Mesangial cell (primary cell): ENCODE measurements around the gene BLVRA. TPM values are rescaled to one million over a fixed set of nuclear protein-coding genes. Genes with fewer than 3 reads are reported as not detected.

ENCODE experiments used
- total RNA-seq: library from RNA; depleted of rRNA; stranded (reverse); fragments of >200 nt; gene quantifications from 2 replicates; pipeline ENCODE4 v1.2.3, GENCODE V29; 2015

Gene BLVRA, protein sequence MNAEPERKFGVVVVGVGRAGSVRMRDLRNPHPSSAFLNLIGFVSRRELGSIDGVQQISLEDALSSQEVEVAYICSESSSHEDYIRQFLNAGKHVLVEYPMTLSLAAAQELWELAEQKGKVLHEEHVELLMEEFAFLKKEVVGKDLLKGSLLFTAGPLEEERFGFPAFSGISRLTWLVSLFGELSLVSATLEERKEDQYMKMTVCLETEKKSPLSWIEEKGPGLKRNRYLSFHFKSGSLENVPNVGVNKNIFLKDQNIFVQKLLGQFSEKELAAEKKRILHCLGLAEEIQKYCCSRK
- total RNA-seq, result 28.9 and 40.1 TPM in 2 replicates

DNA sequence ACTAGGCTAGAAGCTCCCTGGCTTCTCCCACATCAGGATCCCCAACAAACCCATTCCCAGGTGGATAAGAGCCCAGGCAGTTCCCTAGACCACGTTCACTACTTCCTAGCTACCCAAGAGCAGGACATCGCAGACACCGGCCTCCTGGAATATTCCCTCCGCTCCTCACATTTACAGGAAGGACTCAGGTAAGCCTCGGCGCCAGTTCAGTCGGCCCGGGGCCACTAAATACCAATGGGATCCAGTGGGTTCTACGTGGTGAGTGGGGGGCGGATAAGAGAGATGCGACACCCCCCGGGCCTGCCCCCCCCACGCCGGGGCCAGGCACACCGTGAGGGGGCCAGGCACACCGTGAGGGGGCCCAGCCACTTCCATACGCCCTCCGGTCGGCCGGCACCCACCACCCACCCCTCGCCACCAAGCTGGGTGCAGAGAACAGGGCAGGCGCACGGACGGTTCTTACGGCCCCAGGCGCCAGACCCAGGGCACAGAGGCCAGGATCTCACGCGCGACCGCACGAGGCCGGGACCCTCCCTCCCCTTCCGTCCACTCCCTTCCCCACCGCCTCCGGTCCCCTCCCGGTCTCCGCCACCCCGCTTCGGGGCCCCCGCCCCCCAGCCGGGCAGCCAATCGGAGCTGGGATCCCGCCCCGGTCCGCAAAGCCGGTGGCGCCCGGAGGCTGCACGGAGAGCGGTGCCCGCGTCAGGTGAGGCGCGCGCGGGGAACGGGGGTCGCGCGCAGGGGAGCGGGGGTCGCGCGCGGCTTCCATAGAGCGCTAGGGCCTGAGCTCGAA lies at the start of gene BLVRA:
Gene BLVRA (plus strand): TSS at position 652 of the 793 bp plus-strand sequence. CDS start 12,479 bp downstream, outside the sequence.

DNA sequence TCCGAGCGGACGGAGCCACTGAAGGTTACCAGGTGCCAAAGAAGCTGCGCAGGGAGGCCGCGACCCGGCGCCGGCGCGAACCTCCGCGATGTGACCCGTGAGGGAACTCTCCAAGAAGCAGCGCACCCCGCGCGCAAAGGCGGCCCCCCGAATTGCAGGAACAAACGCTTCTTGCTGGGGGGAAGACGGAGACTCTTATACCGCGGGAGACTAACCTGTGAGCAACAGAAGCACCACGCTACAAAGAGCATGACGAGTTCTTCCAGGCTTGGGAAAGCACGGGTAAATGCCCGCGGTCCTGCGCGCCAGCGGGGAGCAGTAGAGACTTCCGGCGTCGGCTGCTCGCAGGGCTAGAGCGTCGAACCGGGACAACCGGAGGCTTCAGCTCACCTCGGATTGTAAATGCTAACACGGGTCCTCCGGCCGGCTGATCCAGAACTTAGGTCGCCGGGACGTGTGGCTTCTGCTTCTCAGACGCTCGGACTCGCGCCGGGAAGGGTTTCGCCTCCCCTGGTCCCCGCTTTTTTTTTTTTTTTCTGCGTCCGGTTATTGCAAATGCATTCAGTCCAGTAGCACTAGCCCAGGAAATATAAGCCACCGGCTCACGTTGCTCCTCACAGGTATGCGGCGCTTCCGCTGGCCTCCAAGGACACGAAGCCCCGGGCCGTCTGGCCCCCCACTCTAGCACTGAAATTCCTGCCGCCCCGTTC lies 29.1 kb upstream of the BLVRA start, which contains the start of gene COA1:
Gene COA1 (minus strand): TSS at position 310 of the 710 bp plus-strand sequence. CDS start 80,909 bp downstream, outside the sequence.

Other genes with a start within 250 kb of the BLVRA start
- gene STK17A, start 175.6 kb upstream of the BLVRA start, total RNA-seq, result 18.5 and 27.7 TPM in 2 replicates
- gene COA1, start 29.2 kb upstream of the BLVRA start, total RNA-seq, result 45.4 and 54.4 TPM in 2 replicates
- gene MRPS24, start 110.8 kb downstream of the BLVRA start, total RNA-seq, result 131 and 181 TPM in 2 replicates
- 14.5 and 19.8 TPM in 2 replicates for gene URGCP, start 147.9 kb downstream of the BLVRA start, total RNA-seq
- gene UBE2D4, start 167.8 kb downstream of the BLVRA start, total RNA-seq, result 16.0 and 19.6 TPM in 2 replicates
- gene SPDYE1, start 239.2 kb downstream of the BLVRA start, total RNA-seq, result not detected in 2 replicates